Fibroblast of villous mesenchyme (primary cell): ENCODE data around the gene DUSP28. TPM values are rescaled to one million over a fixed set of nuclear protein-coding genes. Genes with fewer than 3 reads are reported as not detected.

Source experiments
- DNase-seq: peaks from one replicate; pipeline ENCODE4 v3.0.0-alpha.2; 2010; ENCODE audit warnings: low read depth
- H3K4me3 ChIP-seq: 2 replicates; pipeline ENCODE4 v1.5.1; 2011; ENCODE audit warnings: low read depth, mild to moderate bottlenecking, low read length
- total RNA-seq: library from RNA; depleted of rRNA; stranded (reverse); fragments of >200 nt; gene quantifications from 2 replicates; pipeline ENCODE4 v1.2.3, GENCODE V29; 2012
- TF ChIP-seq, protein P1 (sequence below): IDR thresholded peaks from 2 replicates; pipeline ENCODE4 v1.5.1; 2012; ENCODE audit warnings: low read depth, mild to moderate bottlenecking, low read length; ENCODE audit not compliant: insufficient read depth

DUSP28 gene
- total RNA-seq, 1 donor, result 3.5 TPM

DNA sequence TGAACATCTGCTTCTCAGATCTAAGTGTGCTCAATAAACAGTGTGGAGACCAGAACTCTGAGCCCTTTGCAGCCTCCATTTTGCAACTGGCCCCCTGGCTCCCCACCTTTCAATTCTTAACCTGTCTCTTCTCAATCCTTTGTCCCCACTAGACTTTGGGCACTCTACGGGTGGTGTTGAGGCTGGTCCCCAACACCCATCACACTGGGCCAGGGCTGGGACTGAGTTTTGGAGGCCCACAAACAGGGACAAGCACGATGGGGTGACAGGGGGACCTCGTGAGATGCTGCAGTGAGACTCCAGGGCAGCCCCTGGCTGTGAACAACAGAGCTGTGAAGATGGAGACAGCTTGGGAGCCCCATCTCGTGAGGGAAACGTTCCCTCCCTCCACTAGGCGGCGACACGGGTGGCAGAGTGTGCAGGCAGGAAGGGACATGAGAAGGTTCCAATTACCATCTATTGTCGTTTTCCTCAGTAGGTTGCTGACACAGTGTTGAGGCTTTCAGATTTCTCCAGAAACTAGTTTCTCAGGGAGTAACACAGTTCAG, 3.5 kb upstream of the DUSP28 start:
- H3K4me3 ChIP-seq, result no peak overlapping the region
- TF ChIP-seq, protein P1, sequence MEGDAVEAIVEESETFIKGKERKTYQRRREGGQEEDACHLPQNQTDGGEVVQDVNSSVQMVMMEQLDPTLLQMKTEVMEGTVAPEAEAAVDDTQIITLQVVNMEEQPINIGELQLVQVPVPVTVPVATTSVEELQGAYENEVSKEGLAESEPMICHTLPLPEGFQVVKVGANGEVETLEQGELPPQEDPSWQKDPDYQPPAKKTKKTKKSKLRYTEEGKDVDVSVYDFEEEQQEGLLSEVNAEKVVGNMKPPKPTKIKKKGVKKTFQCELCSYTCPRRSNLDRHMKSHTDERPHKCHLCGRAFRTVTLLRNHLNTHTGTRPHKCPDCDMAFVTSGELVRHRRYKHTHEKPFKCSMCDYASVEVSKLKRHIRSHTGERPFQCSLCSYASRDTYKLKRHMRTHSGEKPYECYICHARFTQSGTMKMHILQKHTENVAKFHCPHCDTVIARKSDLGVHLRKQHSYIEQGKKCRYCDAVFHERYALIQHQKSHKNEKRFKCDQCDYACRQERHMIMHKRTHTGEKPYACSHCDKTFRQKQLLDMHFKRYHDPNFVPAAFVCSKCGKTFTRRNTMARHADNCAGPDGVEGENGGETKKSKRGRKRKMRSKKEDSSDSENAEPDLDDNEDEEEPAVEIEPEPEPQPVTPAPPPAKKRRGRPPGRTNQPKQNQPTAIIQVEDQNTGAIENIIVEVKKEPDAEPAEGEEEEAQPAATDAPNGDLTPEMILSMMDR, result peak; percentile 54
- DNase-seq, result peak; percentile 39

DNA sequence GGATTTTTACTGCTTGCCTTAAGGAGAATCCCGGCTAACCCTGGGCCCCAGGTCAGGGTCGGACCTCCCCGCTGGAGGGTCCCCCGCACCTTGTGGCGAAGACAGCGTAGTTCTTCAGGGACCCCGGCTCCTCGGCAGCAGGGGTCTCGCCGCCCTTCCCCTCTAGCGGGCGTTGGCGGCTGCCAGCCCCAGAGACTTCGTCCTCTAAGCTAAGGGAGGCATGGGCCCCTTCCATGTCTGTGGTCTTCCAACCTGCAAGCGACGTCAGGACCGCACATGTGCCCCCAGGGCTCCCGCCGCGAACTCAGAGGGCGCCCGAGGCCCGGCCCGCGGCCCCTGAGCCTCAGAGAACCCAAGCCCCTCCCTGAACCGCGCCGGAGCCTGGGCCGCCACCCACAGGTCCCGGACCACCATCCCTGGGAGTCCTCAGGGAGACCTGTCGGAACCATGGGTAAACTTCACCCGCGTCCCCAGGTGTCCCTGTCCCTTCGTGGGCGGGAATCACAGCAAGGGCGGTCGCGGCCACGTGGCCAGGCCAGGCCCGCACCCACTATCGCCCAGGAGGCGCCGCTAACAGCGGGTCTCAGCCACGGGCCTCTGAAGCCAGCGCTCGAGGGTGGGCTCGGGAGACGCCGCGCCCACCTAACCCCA, 2.9 kb upstream of the DUSP28 start:
- peak overlapping the region; percentile 57 for H3K4me3 ChIP-seq
- DNase-seq, result no peak
- TF ChIP-seq, protein P1, result no peak

DNA sequence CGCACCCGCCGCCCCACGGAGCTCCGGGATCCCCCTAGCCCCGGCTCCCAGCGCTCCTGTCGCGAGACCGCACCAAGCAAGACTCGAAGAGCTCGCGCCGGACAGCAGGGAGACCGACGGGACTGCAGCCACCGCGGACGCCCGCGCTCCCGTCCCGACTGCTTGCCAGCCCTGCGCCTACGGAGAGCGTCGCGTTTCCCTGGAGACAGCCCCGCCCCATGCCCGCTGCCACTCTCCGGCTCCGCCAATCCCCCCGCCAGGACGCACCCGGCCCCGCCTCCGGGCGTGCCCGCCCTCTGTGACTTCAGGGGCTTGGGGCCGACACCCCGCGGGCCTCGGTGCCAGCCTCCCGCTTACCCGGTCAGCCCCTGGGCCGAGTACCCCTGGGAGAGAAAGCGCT, 2.3 kb upstream of the DUSP28 start, which contains the start of gene ANKMY1:
ANKMY1 (minus strand) TSS at position 181 of the 400 bp plus-strand sequence. CDS start 653 bp downstream, outside the sequence.
- TF ChIP-seq, protein P1, result no peak
- H3K4me3 ChIP-seq, result peak within 1 kb of the TSS; percentile 57
- DNase-seq, result peak; percentile 72

DNA sequence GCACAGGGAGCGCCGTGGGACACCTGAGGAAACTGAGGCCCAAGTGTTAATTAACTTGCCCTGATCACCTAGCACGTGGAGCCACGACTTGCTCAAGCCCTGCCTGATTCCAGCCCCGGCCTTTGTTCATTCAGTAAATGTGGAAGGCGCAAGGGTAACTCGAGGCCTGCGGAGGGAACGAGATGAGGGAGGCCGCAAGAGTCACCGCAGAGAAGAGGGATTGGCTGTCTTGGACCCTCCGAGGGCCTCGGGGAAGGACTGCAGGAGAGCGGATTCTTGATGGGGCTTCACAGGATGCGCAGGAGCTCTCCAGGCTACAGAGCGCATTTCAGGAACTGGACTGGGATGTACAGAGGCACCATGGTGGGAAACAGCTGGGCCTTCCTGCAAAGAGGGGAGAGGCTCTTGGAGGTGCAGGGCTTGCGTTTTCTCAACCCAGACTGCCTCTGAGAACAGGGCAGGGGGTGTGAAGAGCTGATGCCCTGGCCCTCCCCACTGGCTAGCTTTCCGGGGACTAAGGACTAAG, 1.9 kb upstream of the DUSP28 start:
- TF ChIP-seq, protein P1, result no peak
- H3K4me3 ChIP-seq, result peak overlapping the region; percentile 57
- no peak for DNase-seq

DNA sequence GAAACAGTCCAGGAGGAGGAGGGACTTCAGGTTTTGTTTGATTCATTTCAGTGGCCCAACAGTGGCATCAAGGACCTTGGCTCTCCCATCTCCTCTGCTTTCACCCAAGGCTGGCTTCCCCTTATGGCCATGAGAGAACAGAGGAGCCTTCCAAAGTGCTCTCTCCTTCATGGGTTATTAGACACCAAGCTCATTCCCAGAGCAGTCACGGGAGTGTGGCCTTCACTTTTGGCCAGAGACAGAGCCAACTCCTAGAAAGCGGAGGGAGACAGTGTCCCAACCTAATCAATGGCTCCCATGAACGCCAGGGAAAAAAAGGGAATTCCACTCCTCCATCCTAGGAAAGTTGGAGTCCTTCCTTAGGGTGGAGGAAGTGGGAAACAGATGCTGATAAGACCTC, 871 bp upstream of the DUSP28 start:
- TF ChIP-seq, protein P1, result no peak
- DNase-seq, result no peak
- no peak overlapping the region for H3K4me3 ChIP-seq

DNA sequence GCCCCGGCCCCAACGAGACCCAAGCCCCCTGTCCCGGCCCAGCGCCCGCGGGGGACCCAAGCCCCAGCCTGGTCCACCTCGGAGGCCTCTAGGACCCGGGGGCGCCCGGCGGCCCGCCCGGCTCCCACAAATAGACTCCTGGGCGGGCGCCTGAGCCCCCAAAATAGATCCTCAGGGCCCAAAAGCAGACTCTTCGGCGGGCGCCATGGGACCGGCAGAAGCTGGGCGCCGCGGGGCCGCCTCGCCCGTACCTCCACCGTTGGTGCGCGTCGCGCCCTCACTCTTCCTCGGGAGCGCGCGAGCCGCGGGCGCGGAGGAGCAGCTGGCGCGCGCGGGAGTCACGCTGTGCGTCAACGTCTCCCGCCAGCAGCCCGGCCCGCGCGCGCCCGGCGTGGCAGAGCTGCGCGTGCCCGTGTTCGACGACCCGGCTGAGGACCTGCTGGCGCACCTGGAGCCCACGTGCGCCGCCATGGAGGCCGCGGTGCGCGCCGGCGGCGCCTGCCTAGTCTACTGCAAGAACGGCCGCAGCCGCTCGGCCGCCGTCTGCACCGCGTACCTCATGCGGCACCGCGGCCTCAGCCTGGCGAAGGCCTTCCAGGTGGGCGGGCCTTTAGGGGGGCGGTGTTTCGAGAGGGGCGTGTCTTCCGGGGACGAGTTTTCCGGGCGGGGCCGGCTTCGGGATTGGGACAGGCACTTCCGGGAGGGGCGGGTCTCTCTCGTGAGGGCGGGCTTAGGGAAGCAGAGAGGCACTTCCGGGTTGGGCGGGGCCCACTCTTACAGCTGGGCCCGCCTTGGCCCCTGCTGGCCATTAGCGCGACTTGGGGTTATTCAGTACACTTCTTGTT, 545 bp downstream of the DUSP28 start:
- TF ChIP-seq, protein P1, result peak; percentile 27
- peak overlapping the region; percentile 76 for H3K4me3 ChIP-seq
- peak; percentile 99 for DNase-seq
